Spleen (tissue), 11 donors: Measurements from ENCODE around the gene ZGRF1. TPM values are rescaled to one million over a fixed set of nuclear protein-coding genes. Genes with fewer than 3 reads are reported as not detected.

Source experiments
- DNase-seq: peaks from one replicate; pipeline ENCODE4 v3.0.0-alpha.2; 2020
- H3K27ac ChIP-seq, 8 donors: fragments of 200-600 bp; sonication (generic) in 7 of 8; 1 replicate in 4 of 8; 2 replicates in 4 of 8; pipeline versions ENCODE4 v1.5.0 to v1.8.0; 2016 to 2021; ENCODE audit warnings: inconsistent platforms in 4 of 8, mild to moderate bottlenecking in 4 of 8, moderate library complexity in 1 of 8
- H3K27me3 ChIP-seq, 7 donors: fragments of 200-600 bp; sonication (generic) in 6 of 7; replicated peaks in 1 of 7; 1 replicate in 4 of 7; 2 replicates in 3 of 7; pipeline versions ENCODE4 v1.5.0 to v1.8.0; 2016 to 2021; ENCODE audit warnings: inconsistent platforms in 3 of 7, mild to moderate bottlenecking in 1 of 7
- H3K36me3 ChIP-seq, 6 donors: fragments of 200-600 bp; sonication (generic) in 5 of 6; 1 replicate in 4 of 6; 2 replicates in 2 of 6; pipeline versions ENCODE4 v1.5.0 to v1.8.0; 2016 to 2021; ENCODE audit warnings: inconsistent platforms in 2 of 6
- H3K4me1 ChIP-seq, 6 donors: fragments of 200-600 bp; sonication (generic) in 5 of 6; 1 replicate in 3 of 6; 2 replicates in 3 of 6; pipeline versions ENCODE4 v1.5.0 to v1.8.0; 2016 to 2021; ENCODE audit warnings: inconsistent platforms in 3 of 6
- H3K4me3 ChIP-seq, 8 donors: fragments of 200-600 bp; sonication (generic) in 7 of 8; 1 replicate in 4 of 8; 2 replicates in 4 of 8; pipeline versions ENCODE4 v1.5.0 to v1.8.0; 2016 to 2021; ENCODE audit warnings: inconsistent platforms in 4 of 8, mild to moderate bottlenecking in 4 of 8, moderate library complexity in 2 of 8
- H3K9me3 ChIP-seq, 8 donors: fragments of 200-600 bp; sonication (generic) in 7 of 8; 1 replicate in 4 of 8; 2 replicates in 4 of 8; pipeline versions ENCODE4 v1.5.0 to v1.8.0; 2016 to 2021; ENCODE audit warnings: inconsistent platforms in 4 of 8
- POLR2A ChIP-seq, 3 donors: fragments of 450-650 bp; IDR thresholded peaks; one replicate each; pipeline ENCODE4 v1.5.1; 2017; ENCODE audit warnings: antibody characterized with exemption in 3 of 3, mild to moderate bottlenecking in 1 of 3
- POLR2AphosphoS5 ChIP-seq, 3 donors: sonication (generic); formaldehyde crosslinking; IDR thresholded peaks; one replicate each; pipeline ENCODE4 v1.5.1; 2017; ENCODE audit warnings: antibody characterized with exemption in 3 of 3
- WGBS, 5 donors: extraction: QIAGEN DNeasy Blood & Tissue Kit in 3 of 5; methylation state at CpG; one replicate each; pipeline versions ENCODE4 v1.1.5 to v1.1.7; 2013 to 2018; 5-methylcytosine and 5-hydroxymethylcytosine counted together
- intact Hi-C: fragments of 100-400 bp; cut with DNase I; formaldehyde crosslinking; loops from one replicate; pipeline ENCODE4 v1.15.0; 2023; ENCODE audit warnings: low total_unique reads
- polyA plus RNA-seq, 3 donors: library from polyadenylated mRNA; stranded (reverse); fragments of 200-250 nt; gene quantifications; one replicate each; pipeline ENCODE4 v1.2.1, GENCODE V29; 2013
- total RNA-seq, 7 donors: library from RNA; depleted of rRNA in 3 of 7; stranded (reverse); fragments of >200 nt in 3 of 7; fragmentation: NEBNext Ultra II Directional in 4 of 7; extraction: Animal tissue kit (Norgen Biotek cat#: 25700) in 4 of 7; gene quantifications; one replicate each; pipeline versions ENCODE4 v1.1.0 to v1.2.1, GENCODE V29; 2016 to 2021
- TF ChIP-seq, protein P1 (sequence below), 11 experiments: fragments of 200-600 bp in 7 of 11; fragments of 450-650 bp in 4 of 11; sonication (generic) in 4 of 11; IDR thresholded peaks in 8 of 11; conservative IDR thresholded peaks in 3 of 11; 1 replicate in 7 of 11; 2 replicates in 4 of 11; pipeline versions ENCODE4 v1.4.0 to v1.8.0; 2016 to 2021; ENCODE audit warnings: antibody characterized with exemption in 11 of 11, inconsistent platforms in 4 of 11, mild to moderate bottlenecking in 1 of 11
- donor health status: healthy with polysubstance abuse.
- donor health status: DM: no; HTN: no; CAD: no; lungs with moderate emphysema.
- donor health status: DM: no; HTN: no; CAD: no.
- donor health status: Bipolar disorder and iron deficiency.
- donor health status: healthy.
- donor health status: DM: no; HTN: no; CAD: no.
- donor health status: DM: yes; HTN: yes; CAD: no.

The ZGRF1 gene
- total and polyA plus RNA-seq, 10 donors, result 4.4 to 20.8 (median 10.7) TPM

DNA sequence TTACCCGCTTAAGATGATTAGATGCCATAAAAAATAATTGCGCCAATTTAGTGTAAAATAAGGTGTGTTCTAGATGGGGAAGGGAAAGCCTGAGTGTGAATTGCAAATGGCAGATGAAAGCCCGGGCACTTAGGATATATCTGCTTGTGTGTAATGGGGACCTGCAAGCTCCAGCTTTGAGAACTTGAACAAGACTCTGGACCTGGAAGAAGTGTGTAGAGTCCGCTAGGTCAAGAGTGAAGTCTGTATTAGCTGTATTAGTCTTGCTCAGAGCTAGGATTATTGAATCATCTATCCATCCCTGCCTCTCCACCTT lies 124.9 kb downstream of the ZGRF1 start:
- DNase-seq, result no peak
- Histone ChIP-seq H3K27me3 (peaks cover 15 to 100% (median 99%) of the 10 kb centered on the region in 7 donors), H3K36me3 (no peaks in the 10 kb centered on the region), H3K27ac (no peak overlapping the region), H3K9me3 (peaks cover 0 to 8% (median 0%) of the 10 kb centered on the region in 8 donors), H3K4me1 (peaks cover 24 to 61% (median 55%) of the 10 kb centered on the region in 6 donors), H3K4me3 (peak overlapping the region in 1 of 8 donors; percentile 56)
- 45 to 64% (median 54%) methylated on average over 4 of the region's 4 CpGs for WGBS, 5 donors
- intact Hi-C loops, result no loop called here
- TF ChIP-seq POLR2AphosphoS5 (IDR thresholded peaks at IDR 0.05) (no peak), POLR2A (IDR thresholded peaks at IDR 0.05) (no peak)
- TF ChIP-seq, protein P1, sequence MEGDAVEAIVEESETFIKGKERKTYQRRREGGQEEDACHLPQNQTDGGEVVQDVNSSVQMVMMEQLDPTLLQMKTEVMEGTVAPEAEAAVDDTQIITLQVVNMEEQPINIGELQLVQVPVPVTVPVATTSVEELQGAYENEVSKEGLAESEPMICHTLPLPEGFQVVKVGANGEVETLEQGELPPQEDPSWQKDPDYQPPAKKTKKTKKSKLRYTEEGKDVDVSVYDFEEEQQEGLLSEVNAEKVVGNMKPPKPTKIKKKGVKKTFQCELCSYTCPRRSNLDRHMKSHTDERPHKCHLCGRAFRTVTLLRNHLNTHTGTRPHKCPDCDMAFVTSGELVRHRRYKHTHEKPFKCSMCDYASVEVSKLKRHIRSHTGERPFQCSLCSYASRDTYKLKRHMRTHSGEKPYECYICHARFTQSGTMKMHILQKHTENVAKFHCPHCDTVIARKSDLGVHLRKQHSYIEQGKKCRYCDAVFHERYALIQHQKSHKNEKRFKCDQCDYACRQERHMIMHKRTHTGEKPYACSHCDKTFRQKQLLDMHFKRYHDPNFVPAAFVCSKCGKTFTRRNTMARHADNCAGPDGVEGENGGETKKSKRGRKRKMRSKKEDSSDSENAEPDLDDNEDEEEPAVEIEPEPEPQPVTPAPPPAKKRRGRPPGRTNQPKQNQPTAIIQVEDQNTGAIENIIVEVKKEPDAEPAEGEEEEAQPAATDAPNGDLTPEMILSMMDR (IDR thresholded peaks at IDR 0.05 in 8 of 11, conservative IDR thresholded peaks at IDR 0.05 in 3 of 11), result no peak

DNA sequence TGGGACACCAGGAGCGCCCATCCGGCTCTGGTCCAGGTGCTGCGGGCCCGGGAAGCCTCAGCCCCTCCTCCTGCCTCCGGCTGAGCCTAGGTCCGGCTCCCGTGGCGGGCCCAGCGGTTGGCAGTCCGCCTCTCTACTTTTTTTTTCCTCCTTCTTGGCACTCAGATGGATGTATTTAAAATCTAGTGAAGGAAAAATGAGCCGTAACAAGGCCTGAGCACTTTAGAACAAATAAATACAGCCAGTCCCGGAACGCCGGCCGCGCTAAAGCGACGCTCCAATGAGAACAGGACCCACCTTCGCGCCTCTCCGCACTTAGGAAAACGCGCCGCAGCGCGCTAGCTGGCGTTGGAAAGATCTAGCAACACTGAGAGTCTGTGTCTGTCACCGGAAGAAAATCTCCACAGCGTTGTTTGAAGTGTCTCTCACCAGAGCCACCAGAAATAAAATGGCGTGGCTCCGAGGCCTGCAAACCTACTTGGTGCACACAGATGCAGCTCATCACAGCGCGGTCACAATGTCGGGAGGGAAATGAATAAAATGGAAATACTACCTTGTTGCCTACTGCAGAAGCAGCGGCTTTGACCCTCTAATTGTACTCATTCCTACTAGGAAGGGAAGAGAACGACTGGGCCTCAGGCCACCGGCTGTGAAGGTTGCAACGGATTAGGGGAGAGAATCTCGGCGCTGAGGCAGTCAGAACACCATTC lies 125.5 kb downstream of the ZGRF1 start:
- intact Hi-C loops, result no loop called here
- Histone ChIP-seq H3K36me3 (no peaks in the 10 kb centered on the region), H3K27me3 (peaks cover 15 to 100% (median 99%) of the 10 kb centered on the region in 7 donors), H3K27ac (no peak overlapping the region), H3K4me3 (peak overlapping the region in 4 of 8 donors; percentile 2 to 56 (median 20)), H3K9me3 (peaks cover 0 to 8% (median 0%) of the 10 kb centered on the region in 8 donors), H3K4me1 (peaks cover 20 to 55% (median 50%) of the 10 kb centered on the region in 6 donors)
- no peak for TF ChIP-seq POLR2A (IDR thresholded peaks at IDR 0.05)
- no peak for TF ChIP-seq POLR2AphosphoS5 (IDR thresholded peaks at IDR 0.05)
- TF ChIP-seq, protein P1 (IDR thresholded peaks at IDR 0.05 in 8 of 11, conservative IDR thresholded peaks at IDR 0.05 in 3 of 11), result no peak
- WGBS, 5 donors, result 9 to 17% (median 11%) methylated on average over 40 of the region's 40 CpGs
- DNase-seq, result no peak

DNA sequence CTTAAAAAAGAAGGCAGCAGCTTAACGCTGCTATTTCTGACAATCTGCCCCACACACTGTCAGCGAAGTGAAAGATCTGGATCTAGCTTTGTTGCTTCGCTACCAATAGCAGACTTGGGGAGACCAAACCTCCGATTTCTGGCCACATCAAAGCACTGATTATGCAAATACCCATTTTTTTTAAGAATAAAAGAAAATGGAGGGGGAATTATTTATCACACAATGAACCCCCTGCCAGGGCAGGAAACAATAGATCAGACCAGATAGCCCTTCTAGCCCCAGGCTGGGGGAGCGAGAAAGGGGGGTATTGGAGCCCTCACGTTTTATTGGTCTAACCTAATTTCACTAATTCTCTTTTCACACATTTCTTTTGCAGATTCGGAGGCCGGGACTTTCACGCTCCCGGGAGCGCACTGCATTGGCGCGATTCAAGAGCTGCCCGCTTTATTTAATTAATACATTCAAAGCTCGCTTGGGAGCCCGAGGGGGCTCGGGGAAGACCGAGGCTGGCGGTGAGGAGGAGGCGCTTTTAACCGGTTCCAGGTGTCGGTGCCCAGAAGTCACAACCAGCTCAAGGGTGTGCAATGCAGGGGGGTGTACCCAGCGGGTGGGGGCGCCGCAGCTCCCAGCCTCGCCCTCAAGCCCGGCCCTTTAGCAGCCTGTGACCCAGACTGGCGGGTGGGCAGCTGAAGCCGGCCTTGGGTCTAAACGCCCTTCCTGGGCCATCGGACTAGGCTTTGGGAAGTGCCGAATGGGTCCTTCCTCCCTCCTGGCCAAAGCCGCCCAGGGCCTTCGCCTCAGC lies 126.2 kb downstream of the ZGRF1 start:
- H3K27me3 ChIP-seq, result peaks cover 15 to 100% (median 97%) of the 10 kb centered on the region in 7 donors
- intact Hi-C loops, result no loop called here
- no peak for DNase-seq
- WGBS, 5 donors, result 3 to 7% (median 5%) methylated on average over 30 to 34 of the region's 34 CpGs
- TF ChIP-seq POLR2AphosphoS5 (IDR thresholded peaks at IDR 0.05) (no peak), POLR2A (IDR thresholded peaks at IDR 0.05) (no peak)
- TF ChIP-seq, protein P1 (IDR thresholded peaks at IDR 0.05 in 8 of 11, conservative IDR thresholded peaks at IDR 0.05 in 3 of 11), result no peak
- peak overlapping the region in 7 of 8 donors; percentile 2 to 56 (median 15) for H3K4me3 ChIP-seq
- H3K36me3 ChIP-seq, result no peaks in the 10 kb centered on the region
- H3K4me1 ChIP-seq, result peaks cover 20 to 48% (median 43%) of the 10 kb centered on the region in 6 donors
- H3K9me3 ChIP-seq, result peaks cover 0 to 8% (median 0%) of the 10 kb centered on the region in 8 donors
- H3K27ac ChIP-seq, result no peak overlapping the region
